SK-N-SH treated with all-trans-retinoic acid at 6 μM for 48 hours (cell line): ENCODE data around the gene SLC35E4.
A peak's percentile ranks its signal among the peaks of the same experiment; 100 is the strongest.
"Not testable (repeated sequence)": the region's sequence is repeated elsewhere in the genome, so short reads cannot be mapped to it uniquely, and the experiment has no call there.

Source experiments
- ATAC-seq: fragments of 200-7000 bp; cut with Tn5 transposase; 3 replicates; pipeline ENCODE4 v1.9.1; 2020; ENCODE audit warnings: mild to moderate bottlenecking, moderate library complexity
- ARNTL ChIP-seq: fragments of 450-650 bp; formaldehyde crosslinking; IDR thresholded peaks from 2 replicates; pipeline ENCODE4 v1.5.0; 2020; ENCODE audit warnings: low read depth, mild to moderate bottlenecking, moderate library complexity, borderline replicate concordance
- BACH2 ChIP-seq: fragments of 250-450 bp; sonication (Bioruptor Pico); IDR thresholded peaks from 2 replicates; pipeline ENCODE4 v1.9.0; 2021; ENCODE audit warnings: mild to moderate bottlenecking, borderline replicate concordance
- CSDC2 ChIP-seq: fragments of 250-450 bp; sonication (Bioruptor Pico); IDR thresholded peaks from 2 replicates; pipeline ENCODE4 v1.5.0; 2020; ENCODE audit warnings: mild to moderate bottlenecking, moderate library complexity
- CSRNP3 ChIP-seq: fragments of 250-450 bp; sonication (Bioruptor Pico); IDR thresholded peaks from 2 replicates; pipeline ENCODE4 v1.5.1; 2021; ENCODE audit warnings: mild to moderate bottlenecking, moderate library complexity
- ESRRG ChIP-seq: fragments of 250-450 bp; sonication (Bioruptor Pico); IDR thresholded peaks from 2 replicates; pipeline ENCODE4 v1.6.1; 2021; ENCODE audit warnings: mild to moderate bottlenecking
- GLIS3 ChIP-seq: fragments of 250-450 bp; sonication (Bioruptor Pico); IDR thresholded peaks from 2 replicates; pipeline ENCODE4 v1.5.0; 2020; ENCODE audit warnings: mild to moderate bottlenecking, moderate library complexity
- ISL1 ChIP-seq: fragments of 250-450 bp; sonication (Bioruptor Pico); IDR thresholded peaks from 2 replicates; pipeline ENCODE4 v2.1.2; 2022; ENCODE audit warnings: mild to moderate bottlenecking, moderate library complexity
- PATZ1 ChIP-seq: fragments of 250-450 bp; sonication (Bioruptor Pico); IDR thresholded peaks from 2 replicates; pipeline ENCODE4 v1.8.0; 2020; ENCODE audit warnings: mild to moderate bottlenecking, moderate library complexity, borderline replicate concordance
- PPARA ChIP-seq: fragments of 250-450 bp; sonication (Bioruptor Pico); IDR thresholded peaks from 2 replicates; pipeline ENCODE4 v1.5.0; 2020; ENCODE audit warnings: mild to moderate bottlenecking, borderline replicate concordance
- RARB ChIP-seq: fragments of 250-450 bp; sonication (Bioruptor Pico); IDR thresholded peaks from 2 replicates; pipeline ENCODE4 v1.8.0; 2021; ENCODE audit warnings: mild to moderate bottlenecking, moderate library complexity
- SNAI2 ChIP-seq: fragments of 250-450 bp; sonication (Bioruptor Pico); IDR thresholded peaks from 2 replicates; pipeline ENCODE4 v1.5.0; 2020; ENCODE audit warnings: mild to moderate bottlenecking, moderate library complexity
- TCF4 ChIP-seq: fragments of 250-450 bp; sonication (Bioruptor Pico); IDR thresholded peaks from 2 replicates; pipeline ENCODE4 v1.8.0; 2021; ENCODE audit warnings: mild to moderate bottlenecking, moderate library complexity, borderline replicate concordance
- TSHZ2 ChIP-seq: fragments of 250-450 bp; sonication (Bioruptor Pico); IDR thresholded peaks from 2 replicates; pipeline ENCODE4 v1.5.0; 2020; ENCODE audit warnings: mild to moderate bottlenecking, moderate library complexity
- ZC3H10 ChIP-seq: fragments of 250-450 bp; sonication (Bioruptor Pico); IDR thresholded peaks from 2 replicates; pipeline ENCODE4 v1.5.1; 2021; ENCODE audit warnings: mild to moderate bottlenecking, moderate library complexity
- ZFP30 ChIP-seq: fragments of 450-650 bp; formaldehyde crosslinking; IDR thresholded peaks from 2 replicates; pipeline ENCODE4 v1.5.0; 2022; ENCODE audit warnings: mild to moderate bottlenecking, moderate library complexity
- ZNF565 ChIP-seq: fragments of 450-650 bp; formaldehyde crosslinking; conservative IDR thresholded peaks from 2 replicates; pipeline ENCODE4 v1.5.0; 2020; ENCODE audit warnings: low read depth, mild to moderate bottlenecking, moderate library complexity
- ZNF70 ChIP-seq: fragments of 450-650 bp; formaldehyde crosslinking; IDR thresholded peaks from 2 replicates; pipeline ENCODE4 v1.5.0; 2020; ENCODE audit warnings: mild to moderate bottlenecking, moderate library complexity
- ZNF8 ChIP-seq: fragments of 450-650 bp; formaldehyde crosslinking; IDR thresholded peaks from 2 replicates; pipeline ENCODE4 v1.5.0; 2020; ENCODE audit warnings: mild to moderate bottlenecking, moderate library complexity

The SLC35E4 gene

GRCh38 chr22:30674482-30674881, 38.9 kb downstream of the SLC35E4 start:
- TF ChIP-seq PATZ1: no peak
- no peak for TF ChIP-seq CSDC2 (CRISPR knock-in tag)
- no peak for TF ChIP-seq CSRNP3 (CRISPR knock-in tag)
- TF ChIP-seq ESRRG (CRISPR knock-in tag): no peak
- TF ChIP-seq TSHZ2 (CRISPR knock-in tag): no peak
- no peak for TF ChIP-seq ARNTL (CRISPR knock-in tag)
- TF ChIP-seq GLIS3: no peak
- no peak for TF ChIP-seq ZNF70 (CRISPR knock-in tag)
- no peak for TF ChIP-seq ISL1 (CRISPR knock-in tag)
- no peak for TF ChIP-seq SNAI2 (CRISPR knock-in tag)
- no peak for TF ChIP-seq RARB (CRISPR knock-in tag)
- no peak for TF ChIP-seq BACH2 (CRISPR knock-in tag)
- ATAC-seq: no peak

- ATAC-seq: no peak
- TF ChIP-seq ZNF8: no peak
- peak; percentile 31; the same call in 1 of the 2 replicates for TF ChIP-seq TCF4
Observed at GRCh38 chr22:30675436-30675835, 39.9 kb downstream of the SLC35E4 start.

- not testable (repeated sequence) for ATAC-seq
Observed at GRCh38 chr22:30676565-30676964, 41.0 kb downstream of the SLC35E4 start.

GRCh38 chr22:30679895-30680690, 44.5 kb downstream of the SLC35E4 start:
- not testable (repeated sequence) for ATAC-seq

- TF ChIP-seq PPARA (CRISPR knock-in tag): no peak
- no peak for TF ChIP-seq GLIS3
- no peak for TF ChIP-seq BACH2 (CRISPR knock-in tag)
- TF ChIP-seq TSHZ2 (CRISPR knock-in tag): no peak
- no peak for TF ChIP-seq ZNF70 (CRISPR knock-in tag)
- TF ChIP-seq ZFP30: no peak
- TF ChIP-seq CSDC2 (CRISPR knock-in tag): no peak
- no peak for TF ChIP-seq TCF4
- TF ChIP-seq ZNF565 (CRISPR knock-in tag): no peak
- TF ChIP-seq ZC3H10: no peak
- TF ChIP-seq, all 23 proteins: peak for 0
- ATAC-seq: no peak; the same call in 2 of the 3 replicates
Observed at GRCh38 chr22:30680991-30681770, 45.6 kb downstream of the SLC35E4 start.
